Activated CD4-positive, alpha-beta T cell treated with anti-CD3 and anti-CD28 coated beads, Interleukin-2, amount 50 U/mL, for 1 hour (primary cell): ENCODE measurements around the gene TSPAN14.

Experiments
- DNase-seq: peaks from one replicate; pipeline ENCODE4 v3.0.0-alpha.2; 2020

Gene TSPAN14

GRCh38 chr10:80554050-80554449, 99.9 kb downstream of the TSPAN14 start:
- no peak for DNase-seq

- DNase-seq, result no peak
These were observed 101.3 kb downstream of the TSPAN14 start for GRCh38 chr10:80555415-80555814.

- DNase-seq, result no peak
These were observed 107.8 kb downstream of the TSPAN14 start for GRCh38 chr10:80561950-80562349.

DNA sequence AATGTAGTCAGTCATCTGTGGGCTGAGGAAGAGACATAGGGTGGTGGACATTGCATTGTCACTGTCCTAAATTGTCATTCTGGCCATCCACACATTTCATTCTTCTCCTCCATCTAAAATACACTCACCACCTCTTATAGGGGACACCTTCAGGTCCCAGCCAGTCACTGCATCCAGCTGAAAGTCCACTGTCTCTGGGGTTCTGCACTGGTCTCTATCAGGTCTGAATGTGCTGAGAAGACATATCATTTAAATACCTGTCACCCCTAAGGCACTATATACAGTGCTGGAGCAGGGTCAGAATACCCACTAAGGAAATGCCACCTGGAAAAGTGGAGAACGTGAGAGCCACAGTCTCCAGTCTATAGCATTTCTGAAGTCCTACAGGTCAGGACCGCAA, 113.2 kb downstream of the TSPAN14 start:
- no peak for DNase-seq

GRCh38 chr10:80569131-80569895, 115.2 kb downstream of the TSPAN14 start:
- no peak for DNase-seq

DNA sequence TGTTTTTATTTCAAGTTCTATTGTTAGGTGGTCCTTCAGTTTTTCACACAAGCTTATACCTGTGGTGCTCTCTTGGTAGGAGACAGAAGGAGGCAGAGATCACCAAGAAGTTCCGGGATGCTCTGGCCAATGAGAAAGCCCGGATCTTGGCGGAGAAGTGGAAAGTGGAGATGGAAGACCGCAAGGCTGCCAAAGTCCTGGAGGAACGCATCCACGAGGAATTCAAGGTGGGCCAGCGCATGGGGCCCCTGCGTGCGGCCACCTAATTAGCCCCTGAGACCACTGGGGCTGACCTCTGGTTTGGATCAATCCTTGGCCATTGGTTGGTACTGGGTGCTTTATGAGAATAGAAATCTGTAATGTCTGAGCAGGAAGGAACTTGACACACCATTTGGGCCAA, 117.2 kb downstream of the TSPAN14 start:
- no peak for DNase-seq

GRCh38 chr10:80579181-80579763, 125.2 kb downstream of the TSPAN14 start:
- DNase-seq, result no peak

DNA sequence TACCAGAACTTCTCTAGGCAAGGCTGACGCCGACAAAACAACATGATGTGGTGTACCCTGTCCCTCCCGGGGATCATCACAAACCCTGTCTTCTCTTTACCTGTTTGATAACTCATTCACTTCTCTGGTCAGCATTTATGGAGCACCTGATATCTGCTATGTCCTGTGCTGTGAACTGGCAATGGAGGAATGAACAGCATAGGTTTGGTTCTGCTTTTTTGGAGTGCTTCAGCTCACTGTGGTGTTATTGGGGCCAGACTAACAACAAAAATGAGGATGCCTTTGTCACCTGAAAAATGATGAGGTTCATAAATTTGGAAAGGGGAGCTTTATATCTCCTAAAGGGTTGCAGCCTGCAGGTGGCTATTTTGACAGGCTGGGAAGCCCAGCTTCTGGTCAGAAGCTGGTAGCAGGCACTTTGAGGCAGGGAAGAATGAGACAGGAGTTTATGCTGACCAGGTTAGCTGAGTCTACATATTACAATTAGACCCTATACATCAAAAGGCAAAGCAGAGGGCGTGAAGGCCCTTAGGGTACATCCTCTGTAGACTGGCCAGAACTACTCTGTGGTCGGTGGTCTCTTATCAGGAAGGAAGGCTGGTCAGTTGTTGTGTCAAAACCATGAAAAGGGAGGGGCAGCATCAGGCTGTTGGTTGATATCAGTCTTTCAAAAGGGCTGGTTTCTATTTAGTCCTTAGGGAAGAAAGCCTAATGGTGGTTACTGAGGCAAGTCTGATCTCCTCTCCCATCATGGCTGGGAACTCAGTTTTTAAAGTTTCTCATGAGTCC, 125.9 kb downstream of the TSPAN14 start:
- no peak for DNase-seq

DNA sequence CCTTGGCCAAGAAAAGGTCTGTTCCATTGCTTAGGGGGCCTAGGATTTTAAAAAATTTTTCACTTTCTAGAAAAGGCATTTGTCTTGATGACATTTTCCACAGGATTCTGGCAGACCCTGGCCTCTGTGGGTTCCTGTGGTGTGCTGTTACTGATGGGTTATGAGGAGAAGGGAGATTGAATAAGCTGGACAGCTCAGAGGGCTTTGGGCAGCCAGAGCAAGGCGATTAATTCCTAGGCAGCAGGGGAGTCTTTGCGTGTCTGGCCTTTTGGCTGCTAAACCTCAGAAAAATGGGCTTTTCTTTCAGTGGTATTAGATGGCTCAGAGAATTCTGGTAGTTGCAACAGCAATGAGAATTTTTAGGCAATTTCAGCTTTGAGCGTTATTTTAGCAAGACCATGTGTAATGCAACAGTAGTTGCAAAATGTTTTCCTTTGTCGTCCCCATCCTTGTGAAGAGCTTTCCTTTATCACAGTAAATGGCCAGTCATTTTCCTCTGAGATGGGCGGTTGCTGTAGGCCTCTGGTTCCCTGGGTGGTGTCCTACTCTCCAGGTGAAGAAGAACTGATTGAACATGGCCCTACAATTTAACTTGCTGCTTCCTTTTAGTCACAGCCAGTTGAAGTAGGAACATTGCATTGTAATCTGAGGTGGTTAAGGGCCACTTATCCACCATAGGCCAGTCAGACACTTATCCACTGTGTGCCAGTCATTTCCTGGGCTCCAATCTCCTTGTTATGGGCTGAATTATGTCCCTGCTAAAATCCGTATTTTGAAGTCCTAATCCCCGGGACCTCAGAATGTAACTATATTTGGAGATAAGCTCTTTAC, 126.7 kb downstream of the TSPAN14 start:
- DNase-seq, result no peak

DNA sequence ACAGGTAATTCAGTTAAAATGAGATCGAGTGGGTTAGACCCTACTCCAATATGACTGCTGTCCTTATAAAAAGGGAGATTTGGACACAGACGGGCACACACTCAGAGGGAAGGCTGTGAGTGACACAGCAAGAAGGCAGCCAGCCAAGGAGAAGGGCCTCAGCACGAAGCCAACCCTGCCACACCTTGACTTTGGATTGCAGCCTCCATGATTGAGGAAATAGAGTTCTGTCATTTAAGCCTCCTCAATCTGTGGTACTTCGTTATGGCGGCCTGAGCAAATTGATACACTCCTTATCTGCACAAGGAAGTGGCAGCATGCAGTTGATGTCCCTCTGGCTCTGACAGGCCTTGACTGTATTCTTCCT, 127.3 kb downstream of the TSPAN14 start:
- DNase-seq, result no peak

GRCh38 chr10:80582286-80582960, 128.3 kb downstream of the TSPAN14 start:
- DNase-seq, result no peak
